OCI-LY7 (cell line): ENCODE measurements around the gene DPYSL4.

Experiments
- EZH2phosphoT487 ChIP-seq: fragments of 200-600 bp; sonication (generic); IDR thresholded peaks from 2 replicates; pipeline ENCODE4 v1.6.1; 2018; ENCODE audit warnings: low read depth, borderline replicate concordance, mild to moderate bottlenecking, mixed run types, antibody characterized with exemption, low read length, moderate library complexity, mixed read lengths
- TF ChIP-seq, protein P1 (sequence below): fragments of 200-600 bp; sonication (generic); conservative IDR thresholded peaks from 2 replicates; pipeline ENCODE4 v1.5.1; 2014; ENCODE audit warnings: mild to moderate bottlenecking, antibody characterized with exemption, low read length, moderate library complexity, mixed read lengths

DNA sequence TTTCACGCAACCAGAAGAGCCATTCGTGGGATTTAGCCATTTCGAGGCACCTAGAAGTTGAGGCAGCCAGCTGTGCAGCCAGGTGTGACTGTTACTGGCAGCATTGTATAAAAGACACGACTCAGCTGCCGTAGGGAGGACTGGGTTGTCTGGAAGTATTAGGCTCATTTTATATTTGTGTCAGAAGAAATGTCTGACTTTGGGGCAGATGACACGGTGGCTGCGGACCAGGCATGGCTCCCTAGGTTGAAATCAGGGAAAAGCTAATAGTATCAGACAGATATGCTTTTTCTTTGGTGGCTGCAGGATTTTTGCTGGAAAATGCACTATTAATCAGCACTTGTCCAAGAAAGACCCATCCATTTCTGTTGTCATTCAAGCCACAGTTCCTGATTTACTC, 4.2 kb upstream of the DPYSL4 start:
- no peak for TF ChIP-seq EZH2phosphoT487
- TF ChIP-seq, protein P1, sequence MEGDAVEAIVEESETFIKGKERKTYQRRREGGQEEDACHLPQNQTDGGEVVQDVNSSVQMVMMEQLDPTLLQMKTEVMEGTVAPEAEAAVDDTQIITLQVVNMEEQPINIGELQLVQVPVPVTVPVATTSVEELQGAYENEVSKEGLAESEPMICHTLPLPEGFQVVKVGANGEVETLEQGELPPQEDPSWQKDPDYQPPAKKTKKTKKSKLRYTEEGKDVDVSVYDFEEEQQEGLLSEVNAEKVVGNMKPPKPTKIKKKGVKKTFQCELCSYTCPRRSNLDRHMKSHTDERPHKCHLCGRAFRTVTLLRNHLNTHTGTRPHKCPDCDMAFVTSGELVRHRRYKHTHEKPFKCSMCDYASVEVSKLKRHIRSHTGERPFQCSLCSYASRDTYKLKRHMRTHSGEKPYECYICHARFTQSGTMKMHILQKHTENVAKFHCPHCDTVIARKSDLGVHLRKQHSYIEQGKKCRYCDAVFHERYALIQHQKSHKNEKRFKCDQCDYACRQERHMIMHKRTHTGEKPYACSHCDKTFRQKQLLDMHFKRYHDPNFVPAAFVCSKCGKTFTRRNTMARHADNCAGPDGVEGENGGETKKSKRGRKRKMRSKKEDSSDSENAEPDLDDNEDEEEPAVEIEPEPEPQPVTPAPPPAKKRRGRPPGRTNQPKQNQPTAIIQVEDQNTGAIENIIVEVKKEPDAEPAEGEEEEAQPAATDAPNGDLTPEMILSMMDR: no peak
